Lower lobe of right lung (tissue), 2 donors: ENCODE data around the gene TSPAN8. TPM values are rescaled to one million over a fixed set of nuclear protein-coding genes. Genes with fewer than 3 reads are reported as not detected.

ENCODE experiments used
- ATAC-seq, 2 donors: fragments of 200-7000 bp; cut with Tn5 transposase; one replicate each; pipeline ENCODE4 v1.9.1; 2020 to 2022; ENCODE audit warnings: mild to moderate bottlenecking in 2 of 2, moderate library complexity in 2 of 2
- DNase-seq: peaks from one replicate; pipeline ENCODE4 v3.0.0-alpha.2; 2020
- H3K27ac ChIP-seq: fragments of 200-600 bp; one replicate; pipeline ENCODE4 v1.8.0; 2022
- H3K27me3 ChIP-seq: fragments of 200-600 bp; one replicate; pipeline ENCODE4 v1.8.0; 2022; ENCODE audit warnings: low read depth
- H3K36me3 ChIP-seq: fragments of 200-600 bp; one replicate; pipeline ENCODE4 v1.8.0; 2022; ENCODE audit warnings: mild to moderate bottlenecking
- H3K4me1 ChIP-seq: fragments of 200-600 bp; one replicate; pipeline ENCODE4 v1.8.0; 2022
- H3K4me3 ChIP-seq: fragments of 200-600 bp; one replicate; pipeline ENCODE4 v1.8.0; 2022; ENCODE audit warnings: mild to moderate bottlenecking
- H3K9me3 ChIP-seq: fragments of 200-600 bp; one replicate; pipeline ENCODE4 v1.8.0; 2022
- CTCF ChIP-seq: fragments of 200-600 bp; IDR thresholded peaks from one replicate; pipeline ENCODE4 v1.8.0; 2022; ENCODE audit warnings: antibody characterized with exemption, mild to moderate bottlenecking
- intact Hi-C: fragments of 100-400 bp; cut with DNase I; formaldehyde crosslinking; loops from one replicate; pipeline ENCODE4 v1.11.0; 2022
- total RNA-seq: library from RNA; stranded (reverse); fragmentation: NEBNext Ultra II Directional; extraction: Animal tissue kit (Norgen Biotek cat#: 25700); gene quantifications from one replicate; pipeline ENCODE4 v1.2.1, GENCODE V29; 2021
- donor health status: DM: no; HTN: yes; CAD: no; lungs with severe emphysema.

The TSPAN8 gene
- total RNA-seq, 1 donor from 2014 or later, result 15.3 TPM

GRCh38 chr12:71194657-71195056, 36.9 kb upstream of the TSPAN8 start:
- no peak overlapping the region for H3K27ac ChIP-seq
- H3K36me3 ChIP-seq, result no peaks in the 10 kb centered on the region
- no peak for TF ChIP-seq CTCF
- intact Hi-C loops, result no loop called here
- H3K9me3 ChIP-seq, result no peaks in the 10 kb centered on the region
- ATAC-seq (no peak), DNase-seq (no peak)
- H3K4me1 ChIP-seq, result no peaks in the 10 kb centered on the region
- no peak overlapping the region for H3K4me3 ChIP-seq
- H3K27me3 ChIP-seq, result no peaks in the 10 kb centered on the region

DNA sequence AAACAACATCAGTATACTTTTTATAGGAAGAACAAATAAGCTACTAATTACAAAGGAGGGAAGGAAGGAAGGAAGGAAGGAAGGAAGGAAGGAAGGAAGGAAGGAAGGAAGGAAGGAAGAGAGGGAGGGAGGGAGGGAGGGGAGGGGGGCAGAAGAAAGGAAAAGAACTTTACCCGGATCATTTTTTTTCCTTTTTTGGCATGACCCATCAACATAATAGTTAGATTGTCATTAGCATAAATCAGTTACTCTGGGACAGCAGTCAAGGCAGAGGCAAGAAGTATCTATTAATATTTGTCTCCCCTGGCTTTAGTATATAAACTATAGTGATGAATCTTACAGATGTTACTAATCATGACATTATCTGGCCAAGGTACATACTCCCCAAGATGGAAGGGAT, 35.2 kb upstream of the TSPAN8 start:
- H3K36me3 ChIP-seq, result no peaks in the 10 kb centered on the region
- DNase-seq, result no peak
- no peak overlapping the region for H3K27ac ChIP-seq
- H3K4me1 ChIP-seq, result no peaks in the 10 kb centered on the region
- no peak overlapping the region for H3K4me3 ChIP-seq
- no peak for TF ChIP-seq CTCF
- intact Hi-C loops, result no loop called here
- H3K9me3 ChIP-seq, result no peaks in the 10 kb centered on the region
- ATAC-seq, result no peak
- H3K27me3 ChIP-seq, result no peaks in the 10 kb centered on the region

- ATAC-seq, result no peak
- no peak for TF ChIP-seq CTCF
- no peaks in the 10 kb centered on the region for H3K9me3 ChIP-seq
- no peaks in the 10 kb centered on the region for H3K36me3 ChIP-seq
- no peak for DNase-seq
- intact Hi-C loops, result no loop called here
- no peak overlapping the region for H3K4me3 ChIP-seq
- H3K27ac ChIP-seq, result no peak overlapping the region
- H3K27me3 ChIP-seq, result no peaks in the 10 kb centered on the region
- no peaks in the 10 kb centered on the region for H3K4me1 ChIP-seq
These were observed 33.9 kb upstream of the TSPAN8 start for GRCh38 chr12:71191509-71192196.

DNA sequence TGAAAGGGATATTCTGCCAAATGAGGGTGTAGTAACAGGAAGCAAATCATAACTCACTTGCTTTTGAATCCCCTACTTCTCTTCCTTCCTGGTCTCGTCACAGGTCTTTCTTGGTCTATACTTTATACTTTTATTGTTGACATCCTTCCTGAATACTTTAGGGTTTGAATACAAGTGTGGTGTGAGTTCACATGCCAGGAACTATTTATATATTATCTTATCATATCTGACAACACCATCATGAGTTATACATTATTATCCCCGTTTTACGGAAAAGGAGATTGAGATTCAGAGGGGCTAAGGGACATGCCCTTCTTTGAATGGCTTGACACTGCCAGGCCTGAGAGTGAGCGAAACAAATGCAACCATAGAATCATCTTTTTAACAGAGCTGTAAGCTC, 33.0 kb upstream of the TSPAN8 start:
- no peak overlapping the region for H3K4me3 ChIP-seq
- TF ChIP-seq CTCF, result no peak
- H3K27me3 ChIP-seq, result no peaks in the 10 kb centered on the region
- H3K9me3 ChIP-seq, result no peaks in the 10 kb centered on the region
- H3K27ac ChIP-seq, result no peak overlapping the region
- intact Hi-C loops, result no loop called here
- no peaks in the 10 kb centered on the region for H3K36me3 ChIP-seq
- no peak for DNase-seq
- no peaks in the 10 kb centered on the region for H3K4me1 ChIP-seq
- no peak for ATAC-seq

- Histone ChIP-seq H3K27me3 (no peaks in the 10 kb centered on the region), H3K27ac (no peak overlapping the region), H3K4me1 (no peaks in the 10 kb centered on the region), H3K4me3 (no peak overlapping the region), H3K9me3 (no peaks in the 10 kb centered on the region), H3K36me3 (no peaks in the 10 kb centered on the region)
- no peak for TF ChIP-seq CTCF
- no peak for DNase-seq
- intact Hi-C loops, result no loop called here
- no peak for ATAC-seq
These were observed 29.6 kb upstream of the TSPAN8 start for GRCh38 chr12:71187379-71187778.
